ENCODE data around the gene WDR27.
"Not testable (repeated sequence)": the region's sequence is repeated elsewhere in the genome, so short reads cannot be mapped to it uniquely, and the experiment has no call there.

Gene WDR27

DNA sequence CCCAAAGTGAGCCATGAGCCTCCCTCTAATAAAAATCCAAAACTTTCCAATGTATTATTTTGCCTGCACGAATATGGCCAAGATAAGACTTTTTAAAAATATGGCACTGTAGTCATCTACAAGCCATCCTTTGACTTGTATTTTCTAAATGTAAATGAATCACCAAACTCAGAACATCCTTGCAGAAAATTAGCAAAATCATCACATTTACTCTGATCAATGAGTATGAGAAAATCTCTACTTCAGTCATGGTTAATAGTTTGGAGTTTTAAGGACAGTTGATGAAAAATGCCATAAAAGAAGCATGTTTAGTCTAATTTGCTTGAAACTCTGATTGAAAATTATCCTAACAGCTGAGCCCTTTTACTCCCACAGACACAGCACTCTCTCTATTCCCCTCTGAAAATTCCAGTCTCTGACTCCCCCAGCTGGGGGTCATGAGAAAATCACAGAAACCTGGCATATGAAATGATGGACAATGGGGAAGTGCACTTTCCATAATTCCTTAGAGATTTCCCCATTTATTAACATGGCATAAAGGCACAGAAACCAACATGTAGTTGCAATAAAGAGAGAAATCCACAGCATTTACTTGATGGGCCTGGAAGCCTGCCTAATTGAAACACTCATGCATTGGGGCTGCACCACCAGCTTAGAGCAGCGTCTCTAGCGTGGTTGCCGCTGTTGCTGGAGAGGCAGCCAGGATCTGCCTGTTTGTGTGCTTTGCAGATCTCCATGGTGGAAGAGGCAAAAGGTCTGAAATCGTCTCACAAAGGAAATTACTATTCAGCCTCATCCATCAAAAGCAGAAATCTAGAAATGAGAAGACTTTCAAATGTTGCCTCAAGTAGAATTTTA lies 214.0 kb downstream of the WDR27 start:
- no peak overlapping the region for H3K4me3 ChIP-seq (ENCODE audit: low read length)
- no peak overlapping the region for H3K27ac ChIP-seq (ENCODE audit: low read length)
- no peaks in the 10 kb centered on the region for H3K36me3 ChIP-seq (ENCODE audit: insufficient read depth, low read depth, low read length)
- no peaks in the 10 kb centered on the region for H3K27me3 ChIP-seq (ENCODE audit: insufficient read depth, low read length)
- no peak overlapping the region for H3K9ac ChIP-seq (ENCODE audit: low read depth, low read length)
- peaks cover 9% of the 10 kb centered on the region; the same call in 1 of the 2 replicates for H3K9me3 ChIP-seq (ENCODE audit: insufficient read depth, low read depth, low read length)
- no peaks in the 10 kb centered on the region for H3K4me1 ChIP-seq (ENCODE audit: insufficient read depth, low read length)

DNA sequence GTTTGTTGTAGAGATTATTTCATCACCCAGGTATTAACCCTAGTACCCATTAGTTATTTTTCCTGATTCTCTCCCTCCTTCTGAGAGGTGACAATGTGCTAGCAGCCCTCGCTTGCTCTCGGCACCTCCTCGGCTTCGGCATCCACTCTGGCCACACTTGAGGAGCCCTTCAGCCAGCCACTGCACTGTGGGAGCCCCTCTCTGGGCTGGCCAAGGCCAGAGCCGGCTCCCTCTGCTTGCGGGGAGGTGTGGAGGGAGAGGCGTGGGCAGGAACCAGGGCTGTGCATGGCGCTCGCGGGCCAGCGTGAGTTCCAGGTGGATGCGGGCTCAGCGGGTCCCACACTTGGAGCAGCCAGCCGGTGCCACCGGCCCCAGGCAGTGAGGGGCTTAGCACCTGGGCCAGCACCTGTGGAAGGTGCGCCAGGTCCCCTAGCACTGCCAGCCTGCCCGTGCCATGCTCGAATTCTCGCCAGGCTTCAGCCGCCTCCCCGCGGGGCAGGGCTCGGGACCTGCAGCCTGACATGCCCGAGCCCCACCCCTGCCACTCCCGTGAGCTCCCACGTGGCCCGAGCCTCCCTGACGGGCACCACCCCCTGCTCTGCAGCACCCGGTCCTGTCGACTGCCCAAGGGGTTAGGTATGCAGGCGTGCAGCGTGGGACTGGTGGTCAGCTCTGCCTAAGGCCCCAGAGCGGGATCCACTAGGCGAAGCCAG lies 221.9 kb downstream of the WDR27 start:
- Histone ChIP-seq H3K9ac (ENCODE audit: low read depth, low read length) (no peak overlapping the region), H3K9me3 (ENCODE audit: insufficient read depth, low read depth, low read length) (peaks cover 59% of the 10 kb centered on the region), H3K36me3 (ENCODE audit: insufficient read depth, low read depth, low read length) (no peaks in the 10 kb centered on the region; the same call in 1 of the 2 replicates), H3K4me3 (ENCODE audit: low read length) (no peak overlapping the region), H3K4me1 (ENCODE audit: insufficient read depth, low read length) (no peaks in the 10 kb centered on the region), H3K27ac (ENCODE audit: low read length) (no peak overlapping the region), H3K27me3 (ENCODE audit: insufficient read depth, low read length) (no peaks in the 10 kb centered on the region)

DNA sequence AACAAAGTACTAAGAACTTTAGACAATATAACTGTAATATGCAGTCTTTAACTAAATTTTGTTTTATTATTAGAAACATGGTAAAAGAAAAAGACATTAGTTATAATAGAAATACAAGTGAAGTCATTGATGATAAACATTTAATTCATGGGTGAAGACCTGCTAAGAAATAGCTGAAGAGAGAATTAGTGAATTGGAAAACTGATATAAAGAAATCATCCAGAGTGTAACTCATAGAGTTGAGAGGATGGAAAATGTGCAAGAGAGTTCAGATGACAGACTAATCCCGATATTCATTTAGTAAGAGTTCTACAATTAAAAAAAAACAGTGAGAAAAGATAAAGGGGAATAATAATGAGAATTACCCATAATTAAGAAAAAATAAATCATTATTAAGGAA lies 227.5 kb downstream of the WDR27 start:
- Histone ChIP-seq H3K4me1 (ENCODE audit: insufficient read depth, low read length) (no peaks in the 10 kb centered on the region), H3K9ac (ENCODE audit: low read depth, low read length) (no peak overlapping the region), H3K4me3 (ENCODE audit: low read length) (no peak overlapping the region), H3K9me3 (ENCODE audit: insufficient read depth, low read depth, low read length) (peaks cover 55% of the 10 kb centered on the region), H3K36me3 (ENCODE audit: insufficient read depth, low read depth, low read length) (no peaks in the 10 kb centered on the region), H3K27me3 (ENCODE audit: insufficient read depth, low read length) (no peaks in the 10 kb centered on the region), H3K27ac (ENCODE audit: low read length) (no peak overlapping the region)

DNA sequence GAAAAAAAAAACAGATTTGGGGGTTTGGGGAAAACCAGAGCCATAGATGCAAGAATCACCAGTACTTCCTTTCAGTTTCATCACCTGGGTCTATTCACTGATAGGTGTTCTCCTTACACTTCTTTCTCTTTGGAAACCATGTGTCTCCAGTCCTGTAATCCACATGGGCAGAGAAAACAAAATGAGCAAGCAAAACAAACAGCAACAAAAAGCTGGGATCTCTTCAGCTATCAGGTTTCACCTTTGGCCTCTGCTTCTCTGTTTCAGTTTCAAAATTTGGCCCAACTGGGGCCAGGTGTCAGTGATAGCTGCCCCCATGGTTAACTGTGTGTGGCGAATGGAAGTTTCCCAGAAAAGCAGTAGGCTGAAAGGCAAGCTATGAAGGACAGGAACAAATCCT lies 228.2 kb downstream of the WDR27 start:
- no peak overlapping the region for H3K27ac ChIP-seq (ENCODE audit: low read length)
- H3K27me3 ChIP-seq (ENCODE audit: insufficient read depth, low read length): no peaks in the 10 kb centered on the region
- no peak overlapping the region for H3K9ac ChIP-seq (ENCODE audit: low read depth, low read length)
- no peaks in the 10 kb centered on the region for H3K36me3 ChIP-seq (ENCODE audit: insufficient read depth, low read depth, low read length)
- peaks cover 51% of the 10 kb centered on the region for H3K9me3 ChIP-seq (ENCODE audit: insufficient read depth, low read depth, low read length)
- H3K4me1 ChIP-seq (ENCODE audit: insufficient read depth, low read length): no peaks in the 10 kb centered on the region
- H3K4me3 ChIP-seq (ENCODE audit: low read length): no peak overlapping the region

DNA sequence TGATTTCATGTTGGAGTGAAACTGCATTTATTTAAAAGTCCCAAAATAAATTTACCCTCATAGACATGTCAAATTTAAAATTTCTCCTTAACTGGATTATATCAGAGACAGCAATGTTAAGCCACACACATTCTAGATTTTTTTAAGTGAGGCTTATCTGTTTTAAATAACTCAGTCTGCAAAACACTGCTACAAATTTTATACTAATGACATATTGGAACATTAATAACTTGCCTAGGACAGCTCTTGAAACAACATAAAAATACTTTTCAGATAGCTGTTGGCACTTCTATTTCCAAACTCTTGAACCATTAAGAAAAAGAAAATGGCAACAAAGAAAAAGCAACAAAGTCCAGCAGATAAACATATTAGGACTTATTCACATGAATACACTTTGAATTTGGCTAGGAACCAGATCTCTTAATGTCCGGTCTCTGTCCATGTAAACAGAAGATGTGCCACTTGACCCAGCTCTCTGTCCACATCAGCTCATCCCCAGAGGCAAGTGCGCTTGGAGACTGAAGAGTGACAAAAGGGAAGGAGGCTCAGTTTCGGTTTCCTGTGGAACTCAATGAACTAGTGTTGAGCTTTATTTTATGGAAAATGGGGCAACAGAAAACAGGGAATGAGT lies 228.9 kb downstream of the WDR27 start:
- H3K27ac ChIP-seq (ENCODE audit: low read length): no peak overlapping the region
- H3K36me3 ChIP-seq (ENCODE audit: insufficient read depth, low read depth, low read length): no peaks in the 10 kb centered on the region
- peaks cover 57% of the 10 kb centered on the region for H3K9me3 ChIP-seq (ENCODE audit: insufficient read depth, low read depth, low read length)
- H3K9ac ChIP-seq (ENCODE audit: low read depth, low read length): no peak overlapping the region
- no peaks in the 10 kb centered on the region for H3K27me3 ChIP-seq (ENCODE audit: insufficient read depth, low read length)
- no peak overlapping the region for H3K4me3 ChIP-seq (ENCODE audit: low read length)
- H3K4me1 ChIP-seq (ENCODE audit: insufficient read depth, low read length): no peaks in the 10 kb centered on the region

DNA sequence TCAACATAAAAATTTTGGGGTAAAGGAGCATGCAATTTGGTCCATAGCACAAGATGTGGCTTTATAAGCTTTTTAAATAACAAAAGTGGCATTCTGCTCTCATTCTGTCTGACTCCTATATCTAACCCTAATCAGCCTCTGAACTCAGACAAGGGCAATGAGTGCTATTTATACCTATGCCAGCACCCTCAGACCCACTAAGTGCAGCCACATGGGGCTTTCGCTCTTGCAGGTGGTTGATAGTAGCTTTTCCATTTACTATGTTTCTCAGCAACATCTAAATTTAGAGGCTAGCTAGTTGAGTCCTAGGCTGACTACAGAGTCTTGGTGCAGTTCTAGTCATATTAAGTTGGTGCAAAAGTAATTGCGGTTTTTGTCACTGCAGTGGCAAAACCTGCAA lies 231.0 kb downstream of the WDR27 start:
- Histone ChIP-seq H3K9ac (ENCODE audit: low read depth, low read length) (no peak overlapping the region), H3K4me3 (ENCODE audit: low read length) (no peak overlapping the region), H3K4me1 (ENCODE audit: insufficient read depth, low read length) (no peaks in the 10 kb centered on the region), H3K27ac (ENCODE audit: low read length) (no peak overlapping the region), H3K9me3 (ENCODE audit: insufficient read depth, low read depth, low read length) (peaks cover 56% of the 10 kb centered on the region), H3K27me3 (ENCODE audit: insufficient read depth, low read length) (no peaks in the 10 kb centered on the region), H3K36me3 (ENCODE audit: insufficient read depth, low read depth, low read length) (no peaks in the 10 kb centered on the region)

DNA sequence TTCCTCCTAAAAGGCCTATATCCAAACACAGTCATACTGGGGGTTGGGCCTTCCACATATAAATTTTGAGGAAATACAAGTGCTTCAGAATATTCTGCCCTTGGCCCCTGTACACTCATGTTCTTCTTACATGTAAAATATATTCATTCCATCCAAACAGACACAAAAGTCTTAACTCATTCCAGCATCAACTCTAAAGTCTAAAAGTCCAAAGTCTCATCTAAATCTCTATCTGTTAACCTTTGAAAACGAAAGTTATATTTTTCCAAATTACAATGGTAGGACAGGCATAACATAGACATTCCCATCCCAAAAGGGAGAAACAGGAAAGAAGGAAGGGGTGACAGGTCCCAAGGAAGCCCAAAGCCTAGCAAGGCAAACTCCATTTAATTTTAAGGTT lies 232.8 kb downstream of the WDR27 start:
- H3K9me3 ChIP-seq (ENCODE audit: insufficient read depth, low read depth, low read length): peaks cover 42% of the 10 kb centered on the region
- H3K27me3 ChIP-seq (ENCODE audit: insufficient read depth, low read length): no peaks in the 10 kb centered on the region
- no peaks in the 10 kb centered on the region for H3K36me3 ChIP-seq (ENCODE audit: insufficient read depth, low read depth, low read length)
- H3K9ac ChIP-seq (ENCODE audit: low read depth, low read length): no peak overlapping the region
- no peak overlapping the region for H3K27ac ChIP-seq (ENCODE audit: low read length)
- H3K4me3 ChIP-seq (ENCODE audit: low read length): no peak overlapping the region
- H3K4me1 ChIP-seq (ENCODE audit: insufficient read depth, low read length): no peaks in the 10 kb centered on the region

DNA sequence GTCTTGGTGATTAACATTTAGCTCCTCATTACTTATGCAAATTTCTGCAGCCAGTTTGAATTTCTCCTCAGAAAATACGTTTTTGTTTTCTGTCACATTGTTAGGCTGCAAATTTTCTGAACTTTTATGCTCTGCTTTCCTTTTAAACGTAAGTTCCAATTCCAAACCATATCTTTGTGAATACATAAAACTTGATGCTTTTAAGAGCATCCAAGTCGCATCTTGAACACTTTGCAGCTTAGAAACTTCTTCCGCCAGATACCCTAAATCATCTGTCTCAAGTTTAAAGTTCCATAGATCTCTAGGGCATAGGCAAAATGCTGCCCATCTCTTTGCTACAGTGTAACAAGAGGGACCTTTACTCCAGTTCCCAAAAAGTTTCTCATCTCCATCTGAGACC lies 234.1 kb downstream of the WDR27 start:
- H3K4me1 ChIP-seq (ENCODE audit: insufficient read depth, low read length); H3K4me3 ChIP-seq (ENCODE audit: low read length); H3K27me3 ChIP-seq (ENCODE audit: insufficient read depth, low read length); H3K27ac ChIP-seq (ENCODE audit: low read length); H3K9ac ChIP-seq (ENCODE audit: low read depth, low read length); H3K36me3 ChIP-seq (ENCODE audit: insufficient read depth, low read depth, low read length): not testable (repeated sequence)
- H3K9me3 ChIP-seq (ENCODE audit: insufficient read depth, low read depth, low read length): peaks cover 29% of the 10 kb centered on the region

DNA sequence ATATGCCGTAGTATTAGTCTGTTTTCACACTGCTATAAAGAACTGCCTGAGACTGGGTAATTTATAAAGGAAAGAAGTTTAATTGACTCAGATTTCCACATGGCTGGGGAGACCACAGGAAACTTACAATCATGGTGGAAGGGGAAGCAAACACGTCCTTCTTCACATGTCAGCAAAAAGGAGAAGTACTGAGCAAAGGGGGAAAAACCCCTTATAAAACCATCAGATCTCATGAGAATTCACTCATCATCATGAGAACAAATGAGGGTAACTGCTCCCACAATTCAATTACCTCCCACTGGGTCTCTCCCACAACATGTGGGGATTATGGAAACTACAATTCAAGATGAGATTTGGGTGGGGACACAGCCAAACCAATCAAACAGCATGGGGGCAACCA lies 235.6 kb downstream of the WDR27 start:
- not testable (repeated sequence) for H3K4me3 ChIP-seq (ENCODE audit: low read length); H3K27me3 ChIP-seq (ENCODE audit: insufficient read depth, low read length); H3K27ac ChIP-seq (ENCODE audit: low read length)

DNA sequence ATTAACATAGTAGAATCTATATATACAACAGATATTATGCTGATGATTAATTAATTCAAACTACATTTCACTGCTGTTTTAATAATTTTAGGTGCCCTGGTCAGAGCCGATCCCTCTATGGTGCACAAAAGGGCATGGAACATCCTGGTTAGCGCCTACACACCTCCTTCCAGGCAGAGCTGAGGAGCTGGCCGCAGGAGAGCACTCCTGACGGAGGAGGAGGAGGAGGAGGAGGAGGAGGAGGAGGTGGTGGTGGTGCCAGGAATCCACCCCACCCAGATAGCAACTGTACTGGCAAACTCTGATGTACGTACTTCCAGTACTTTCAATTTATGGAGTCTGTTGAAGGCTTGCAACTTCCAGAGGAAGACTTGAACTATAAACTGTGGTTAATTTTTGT lies 244.1 kb downstream of the WDR27 start:
- Histone ChIP-seq H3K27ac (ENCODE audit: low read length) (no peak overlapping the region), H3K36me3 (ENCODE audit: insufficient read depth, low read depth, low read length) (no peaks in the 10 kb centered on the region), H3K4me3 (ENCODE audit: low read length) (no peak overlapping the region), H3K9me3 (ENCODE audit: insufficient read depth, low read depth, low read length) (peaks cover 9% of the 10 kb centered on the region; the same call in 1 of the 2 replicates), H3K9ac (ENCODE audit: low read depth, low read length) (no peak overlapping the region), H3K27me3 (ENCODE audit: insufficient read depth, low read length) (no peaks in the 10 kb centered on the region), H3K4me1 (ENCODE audit: insufficient read depth, low read length) (no peaks in the 10 kb centered on the region)

More for the DNA sequence above, 235.6 kb downstream of the WDR27 start:
- H3K4me1 ChIP-seq (ENCODE audit: insufficient read depth, low read length); H3K36me3 ChIP-seq (ENCODE audit: insufficient read depth, low read depth, low read length); H3K9ac ChIP-seq (ENCODE audit: low read depth, low read length): not testable (repeated sequence)
- H3K9me3 ChIP-seq (ENCODE audit: insufficient read depth, low read depth, low read length): peaks cover 27% of the 10 kb centered on the region

DNA sequence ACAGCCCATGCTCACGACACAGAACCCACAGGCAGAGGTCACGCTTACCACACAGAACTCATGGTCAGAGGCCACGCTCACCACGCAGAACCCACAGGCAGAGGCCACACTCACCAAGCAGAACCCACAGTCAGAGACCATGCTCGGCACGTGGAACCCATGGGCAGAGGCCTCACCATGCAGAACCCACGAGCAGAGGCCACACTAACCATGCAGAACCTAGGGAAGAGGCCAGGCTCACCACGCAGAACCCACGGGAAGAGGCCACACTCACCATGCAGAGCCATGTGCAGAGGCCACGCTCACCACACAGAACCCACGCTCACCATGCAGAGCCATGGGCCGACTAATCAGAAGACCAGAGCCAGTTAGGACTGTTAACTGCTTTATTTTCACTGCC lies 245.0 kb downstream of the WDR27 start:
- Histone ChIP-seq H3K36me3 (ENCODE audit: insufficient read depth, low read depth, low read length) (no peaks in the 10 kb centered on the region), H3K27me3 (ENCODE audit: insufficient read depth, low read length) (no peaks in the 10 kb centered on the region), H3K4me3 (ENCODE audit: low read length) (no peak overlapping the region), H3K27ac (ENCODE audit: low read length) (no peak overlapping the region), H3K4me1 (ENCODE audit: insufficient read depth, low read length) (no peaks in the 10 kb centered on the region), H3K9ac (ENCODE audit: low read depth, low read length) (no peak overlapping the region), H3K9me3 (ENCODE audit: insufficient read depth, low read depth, low read length) (peaks cover 9% of the 10 kb centered on the region; the same call in 1 of the 2 replicates)

All from iPS-20b (cell line).